SK-N-SH (cell line): ENCODE data around the gene ATP13A5. TPM values are rescaled to one million over a fixed set of nuclear protein-coding genes. Genes with fewer than 3 reads are reported as not detected.

Source experiments
- CTCF ChIA-PET: fragments of 300-600, 350-600 bp; formaldehyde crosslinking; extraction: SDS; loops from one replicate; lab custom pipeline; 2021; lab: Yijun Ruan, JAX
- POLR2A ChIA-PET: fragments of 350-600 bp; sonication (Branson Sonifier 250); formaldehyde crosslinking; extraction: SDS; loops from one replicate; lab custom pipeline; 2020; ENCODE audit warnings: antibody characterized with exemption, inconsistent platforms; lab: Yijun Ruan, JAX
- DNase-seq: peaks from one replicate; pipeline ENCODE4 v3.0.0; 2012
- H2AFZ ChIP-seq: fragments of 200-600 bp; sonication (generic); 2 replicates; pipeline ENCODE4 v1.8.1; 2016; ENCODE audit warnings: antibody characterized with exemption, mild to moderate bottlenecking, low read depth
- H3F3A ChIP-seq: fragments of 200-600 bp; sonication (generic); replicated peaks from 2 replicates; pipeline ENCODE3; 2016; ENCODE audit warnings: antibody characterized with exemption, mild to moderate bottlenecking; ENCODE audit not compliant: insufficient read depth
- H3K27ac ChIP-seq, 2 experiments: fragments of 200-500 bp in 1 of 2; fragments of 200-600 bp in 1 of 2; sonication (Bioruptor generic) in 1 of 2; sonication (generic), shearing (Covaris generic) in 1 of 2; 2 replicates each; pipeline versions ENCODE4 v1.5.1 to v1.6.1; 2014 to 2016; ENCODE audit warnings: low read depth in 2 of 2, inconsistent platforms in 1 of 2, low read length in 1 of 2, mild to moderate bottlenecking in 1 of 2, mixed read lengths in 1 of 2
- H3K27me3 ChIP-seq: fragments of 200-600 bp; sonication (generic), shearing (Covaris generic); 2 replicates; pipeline ENCODE4 v1.6.1; 2016; ENCODE audit warnings: mixed run types; ENCODE audit not compliant: insufficient read depth
- H3K36me3 ChIP-seq, 2 experiments: fragments of 200-500 bp in 1 of 2; fragments of 200-600 bp in 1 of 2; sonication (Bioruptor generic) in 1 of 2; sonication (generic) in 1 of 2; replicated peaks in 1 of 2; 2 replicates each; pipeline versions ENCODE3 to v1.5.1; 2014 to 2016; ENCODE audit warnings: low read length in 1 of 2, mild to moderate bottlenecking in 1 of 2; ENCODE audit not compliant: insufficient read depth in 2 of 2, control insufficient read depth in 1 of 2
- H3K4me1 ChIP-seq, 2 experiments: fragments of 200-500 bp in 1 of 2; fragments of 200-600 bp in 1 of 2; sonication (Bioruptor generic) in 1 of 2; sonication (generic), shearing (Covaris generic) in 1 of 2; 2 replicates each; pipeline versions ENCODE4 v1.5.1 to v1.6.1; 2014 to 2016; ENCODE audit warnings: low read depth in 1 of 2, low read length in 1 of 2, mixed run types in 1 of 2; ENCODE audit not compliant: insufficient read depth in 2 of 2, control insufficient read depth in 1 of 2
- H3K4me2 ChIP-seq: fragments of 200-600 bp; sonication (generic), shearing (Covaris generic); 2 replicates; pipeline ENCODE4 v1.6.1; 2017; ENCODE audit warnings: mixed run types
- H3K4me3 ChIP-seq, 2 experiments: fragments of 200-500 bp in 1 of 2; fragments of 200-600 bp in 1 of 2; sonication (Bioruptor generic) in 1 of 2; sonication (generic), shearing (Covaris generic) in 1 of 2; 2 replicates each; pipeline versions ENCODE4 v1.5.1 to v1.8.1; 2014 to 2016; ENCODE audit warnings: low read depth in 2 of 2, inconsistent platforms in 1 of 2, low read length in 1 of 2, mild to moderate bottlenecking in 1 of 2, mixed read lengths in 1 of 2, moderate library complexity in 1 of 2
- H3K79me2 ChIP-seq: fragments of 200-600 bp; sonication (generic); 2 replicates; pipeline ENCODE4 v1.8.1; 2017; ENCODE audit warnings: mild to moderate bottlenecking; ENCODE audit not compliant: insufficient read depth
- H3K9ac ChIP-seq: fragments of 200-600 bp; sonication (generic); 2 replicates; pipeline ENCODE4 v1.6.1; 2017; ENCODE audit warnings: mixed run types
- H3K9me2 ChIP-seq: fragments of 200-600 bp; sonication (generic); 2 replicates; pipeline ENCODE4 v1.6.1; 2017; ENCODE audit warnings: mixed run types
- H3K9me3 ChIP-seq: fragments of 200-600 bp; sonication (generic); 2 replicates; pipeline ENCODE4 v1.6.1; 2017; ENCODE audit warnings: mixed run types, mild to moderate bottlenecking, moderate library complexity
- H4K20me1 ChIP-seq: fragments of 200-600 bp; sonication (generic); 2 replicates; pipeline ENCODE4 v1.6.1; 2017; ENCODE audit warnings: mild to moderate bottlenecking, mixed run types; ENCODE audit not compliant: insufficient read depth
- CHD2 ChIP-seq: fragments of 150-350 bp; IDR thresholded peaks from 2 replicates; pipeline ENCODE4 v1.6.1; 2018; ENCODE audit warnings: low read length; ENCODE audit not compliant: partially characterized antibody
- CTCF ChIP-seq: fragments of 200-600 bp; sonication (generic); IDR thresholded peaks from 2 replicates; pipeline ENCODE4 v1.6.1; 2017; ENCODE audit warnings: antibody characterized with exemption, mild to moderate bottlenecking, moderate library complexity
- ELF1 ChIP-seq: IDR thresholded peaks from 2 replicates; pipeline ENCODE4 v1.4.0; 2012
- FOXJ3 ChIP-seq: sonication (generic); formaldehyde crosslinking; IDR thresholded peaks from 2 replicates; pipeline ENCODE4 v1.5.1; 2020; ENCODE audit warnings: mild to moderate bottlenecking, missing genetic modification reagents
- FOXM1 ChIP-seq: IDR thresholded peaks from 2 replicates; pipeline ENCODE4 v1.4.0; 2012; ENCODE audit warnings: low read depth, mild to moderate bottlenecking
- GABPA ChIP-seq: IDR thresholded peaks from 2 replicates; pipeline ENCODE4 v1.4.0; 2012; ENCODE audit warnings: low read depth, mild to moderate bottlenecking
- IRF3 ChIP-seq: fragments of 150-350 bp; IDR thresholded peaks from 2 replicates; pipeline ENCODE4 v1.6.1; 2016; ENCODE audit warnings: mild to moderate bottlenecking, low read depth, low read length
- JUND ChIP-seq: IDR thresholded peaks from 2 replicates; pipeline ENCODE4 v1.4.0; 2012
- MXI1 ChIP-seq: IDR thresholded peaks from 2 replicates; pipeline ENCODE4 v1.6.1; 2012; ENCODE audit warnings: mild to moderate bottlenecking, low read depth, low read length, improper control_type of control experiment
- NFIC ChIP-seq: IDR thresholded peaks from 2 replicates; pipeline ENCODE4 v1.4.0; 2012; ENCODE audit warnings: borderline replicate concordance
- POLR2AphosphoS5 ChIP-seq: IDR thresholded peaks from 2 replicates; pipeline ENCODE4 v1.6.1; 2012; ENCODE audit warnings: low read depth, low read length
- RFX5 ChIP-seq: IDR thresholded peaks from 2 replicates; pipeline ENCODE4 v1.6.1; 2012; ENCODE audit warnings: mild to moderate bottlenecking, improper control_type of control experiment, low read length
- TCF12 ChIP-seq: IDR thresholded peaks from 2 replicates; pipeline ENCODE4 v1.4.0; 2012
- TEAD4 ChIP-seq: IDR thresholded peaks from 2 replicates; pipeline ENCODE4 v1.4.0; 2012; ENCODE audit warnings: mild to moderate bottlenecking, borderline replicate concordance; ENCODE audit not compliant: insufficient read depth
- YY1 ChIP-seq: IDR thresholded peaks from 2 replicates; pipeline ENCODE4 v1.4.0; 2012; ENCODE audit warnings: low read depth, mild to moderate bottlenecking
- WGBS: methylation state at CpG from one replicate; pipeline ENCODE4 v1.1.6; 2017; ENCODE audit warnings: low lambda C conversion rate; 5-methylcytosine and 5-hydroxymethylcytosine counted together
- polyA plus RNA-seq, 3 experiments: library from polyadenylated mRNA; depleted of rRNA; stranded (reverse); fragments of >200 nt; gene quantifications; 2 replicates each; pipeline ENCODE4 v1.2.3, GENCODE V29; 2012
- TF ChIP-seq, protein P1 (sequence below): IDR thresholded peaks from 2 replicates; pipeline ENCODE4 v1.6.1; 2012; ENCODE audit warnings: mild to moderate bottlenecking, low read depth, low read length, moderate library complexity
- TF ChIP-seq, protein P2 (sequence below): IDR thresholded peaks from 2 replicates; pipeline ENCODE4 v1.4.0; 2012; ENCODE audit warnings: low read depth, borderline replicate concordance

ATP13A5 gene
- polyA plus RNA-seq, 1 of the 3 experiments (the other 2 are of a cell fraction) = not detected

- H3K9ac ChIP-seq = no peak overlapping the region
- ChIA-PET POLR2A (no interaction called here), CTCF (no interaction called here)
- no peak overlapping the region for H2AFZ ChIP-seq
- H3K79me2 ChIP-seq = no peaks in the 10 kb centered on the region
- WGBS = 5% methylated on average over 7 of the region's 7 CpGs
- no peaks in the 10 kb centered on the region for H3K9me3 ChIP-seq
- H3K4me1 ChIP-seq = no peaks in the 10 kb centered on the region
- no peaks in the 10 kb centered on the region for H3K36me3 ChIP-seq
- no peak overlapping the region for H3K27ac ChIP-seq
- H4K20me1 ChIP-seq = no peaks in the 10 kb centered on the region
- no peaks in the 10 kb centered on the region for H3F3A ChIP-seq
- no peak for DNase-seq
- TF ChIP-seq NFIC (no peak), GABPA (no peak), RFX5 (no peak), FOXM1 (no peak), MXI1 (no peak), ELF1 (no peak), CTCF (no peak), YY1 (no peak), CHD2 (no peak), FOXJ3 (CRISPR knock-in tag) (no peak), JUND (no peak), IRF3 (no peak), TCF12 (no peak), POLR2AphosphoS5 (no peak), TEAD4 (no peak)
- TF ChIP-seq, protein P1, sequence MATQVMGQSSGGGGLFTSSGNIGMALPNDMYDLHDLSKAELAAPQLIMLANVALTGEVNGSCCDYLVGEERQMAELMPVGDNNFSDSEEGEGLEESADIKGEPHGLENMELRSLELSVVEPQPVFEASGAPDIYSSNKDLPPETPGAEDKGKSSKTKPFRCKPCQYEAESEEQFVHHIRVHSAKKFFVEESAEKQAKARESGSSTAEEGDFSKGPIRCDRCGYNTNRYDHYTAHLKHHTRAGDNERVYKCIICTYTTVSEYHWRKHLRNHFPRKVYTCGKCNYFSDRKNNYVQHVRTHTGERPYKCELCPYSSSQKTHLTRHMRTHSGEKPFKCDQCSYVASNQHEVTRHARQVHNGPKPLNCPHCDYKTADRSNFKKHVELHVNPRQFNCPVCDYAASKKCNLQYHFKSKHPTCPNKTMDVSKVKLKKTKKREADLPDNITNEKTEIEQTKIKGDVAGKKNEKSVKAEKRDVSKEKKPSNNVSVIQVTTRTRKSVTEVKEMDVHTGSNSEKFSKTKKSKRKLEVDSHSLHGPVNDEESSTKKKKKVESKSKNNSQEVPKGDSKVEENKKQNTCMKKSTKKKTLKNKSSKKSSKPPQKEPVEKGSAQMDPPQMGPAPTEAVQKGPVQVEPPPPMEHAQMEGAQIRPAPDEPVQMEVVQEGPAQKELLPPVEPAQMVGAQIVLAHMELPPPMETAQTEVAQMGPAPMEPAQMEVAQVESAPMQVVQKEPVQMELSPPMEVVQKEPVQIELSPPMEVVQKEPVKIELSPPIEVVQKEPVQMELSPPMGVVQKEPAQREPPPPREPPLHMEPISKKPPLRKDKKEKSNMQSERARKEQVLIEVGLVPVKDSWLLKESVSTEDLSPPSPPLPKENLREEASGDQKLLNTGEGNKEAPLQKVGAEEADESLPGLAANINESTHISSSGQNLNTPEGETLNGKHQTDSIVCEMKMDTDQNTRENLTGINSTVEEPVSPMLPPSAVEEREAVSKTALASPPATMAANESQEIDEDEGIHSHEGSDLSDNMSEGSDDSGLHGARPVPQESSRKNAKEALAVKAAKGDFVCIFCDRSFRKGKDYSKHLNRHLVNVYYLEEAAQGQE = no peak
- TF ChIP-seq, protein P2, sequence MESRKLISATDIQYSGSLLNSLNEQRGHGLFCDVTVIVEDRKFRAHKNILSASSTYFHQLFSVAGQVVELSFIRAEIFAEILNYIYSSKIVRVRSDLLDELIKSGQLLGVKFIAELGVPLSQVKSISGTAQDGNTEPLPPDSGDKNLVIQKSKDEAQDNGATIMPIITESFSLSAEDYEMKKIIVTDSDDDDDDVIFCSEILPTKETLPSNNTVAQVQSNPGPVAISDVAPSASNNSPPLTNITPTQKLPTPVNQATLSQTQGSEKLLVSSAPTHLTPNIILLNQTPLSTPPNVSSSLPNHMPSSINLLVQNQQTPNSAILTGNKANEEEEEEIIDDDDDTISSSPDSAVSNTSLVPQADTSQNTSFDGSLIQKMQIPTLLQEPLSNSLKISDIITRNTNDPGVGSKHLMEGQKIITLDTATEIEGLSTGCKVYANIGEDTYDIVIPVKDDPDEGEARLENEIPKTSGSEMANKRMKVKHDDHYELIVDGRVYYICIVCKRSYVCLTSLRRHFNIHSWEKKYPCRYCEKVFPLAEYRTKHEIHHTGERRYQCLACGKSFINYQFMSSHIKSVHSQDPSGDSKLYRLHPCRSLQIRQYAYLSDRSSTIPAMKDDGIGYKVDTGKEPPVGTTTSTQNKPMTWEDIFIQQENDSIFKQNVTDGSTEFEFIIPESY = no peak
- H3K27me3 ChIP-seq = no peaks in the 10 kb centered on the region
- no peak overlapping the region for H3K4me3 ChIP-seq
- no peaks in the 10 kb centered on the region for H3K9me2 ChIP-seq
- no peak overlapping the region for H3K4me2 ChIP-seq
Measured at GRCh38 chr3:193396451-193397244, 18.1 kb upstream of the ATP13A5 start.
